Tibial nerve (tissue), 4 donors: ENCODE results near the gene ASB8.

ENCODE experiments used
- EP300 ChIP-seq, 2 donors: sonication (generic); formaldehyde crosslinking; IDR thresholded peaks; one replicate each; pipeline ENCODE4 v1.6.1; 2017; ENCODE audit warnings: antibody characterized with exemption in 2 of 2, mild to moderate bottlenecking in 1 of 2
- TF ChIP-seq, protein P1 (sequence below), 5 experiments: fragments of 200-600 bp in 3 of 5; fragments of 450-650 bp in 2 of 5; sonication (generic) in 3 of 5; IDR thresholded peaks; one replicate each; pipeline ENCODE4 v1.5.1; 2016 to 2019; ENCODE audit warnings: antibody characterized with exemption in 5 of 5, mild to moderate bottlenecking in 3 of 5, moderate library complexity in 2 of 5

DNA sequence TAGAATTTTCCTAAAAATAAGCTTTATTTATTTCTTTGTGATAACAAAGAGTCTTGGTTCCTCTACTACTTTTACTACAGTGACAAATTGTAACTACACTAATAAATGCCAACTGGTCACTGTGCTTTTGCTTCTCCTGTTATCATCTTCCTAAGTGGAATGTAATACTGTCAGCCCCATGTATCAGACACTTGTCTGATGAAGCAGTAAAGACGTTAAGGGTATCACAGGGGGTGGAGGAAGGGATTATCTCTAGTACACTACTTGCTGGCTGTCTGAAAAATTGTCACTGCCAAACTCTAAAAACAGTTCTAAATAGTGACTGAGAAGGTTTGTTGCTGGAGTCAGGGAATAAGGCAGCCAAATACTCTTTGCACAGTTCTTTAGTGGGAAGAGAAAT, 11.3 kb downstream of the ASB8 start:
- TF ChIP-seq, protein P1, sequence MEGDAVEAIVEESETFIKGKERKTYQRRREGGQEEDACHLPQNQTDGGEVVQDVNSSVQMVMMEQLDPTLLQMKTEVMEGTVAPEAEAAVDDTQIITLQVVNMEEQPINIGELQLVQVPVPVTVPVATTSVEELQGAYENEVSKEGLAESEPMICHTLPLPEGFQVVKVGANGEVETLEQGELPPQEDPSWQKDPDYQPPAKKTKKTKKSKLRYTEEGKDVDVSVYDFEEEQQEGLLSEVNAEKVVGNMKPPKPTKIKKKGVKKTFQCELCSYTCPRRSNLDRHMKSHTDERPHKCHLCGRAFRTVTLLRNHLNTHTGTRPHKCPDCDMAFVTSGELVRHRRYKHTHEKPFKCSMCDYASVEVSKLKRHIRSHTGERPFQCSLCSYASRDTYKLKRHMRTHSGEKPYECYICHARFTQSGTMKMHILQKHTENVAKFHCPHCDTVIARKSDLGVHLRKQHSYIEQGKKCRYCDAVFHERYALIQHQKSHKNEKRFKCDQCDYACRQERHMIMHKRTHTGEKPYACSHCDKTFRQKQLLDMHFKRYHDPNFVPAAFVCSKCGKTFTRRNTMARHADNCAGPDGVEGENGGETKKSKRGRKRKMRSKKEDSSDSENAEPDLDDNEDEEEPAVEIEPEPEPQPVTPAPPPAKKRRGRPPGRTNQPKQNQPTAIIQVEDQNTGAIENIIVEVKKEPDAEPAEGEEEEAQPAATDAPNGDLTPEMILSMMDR (IDR thresholded peaks at IDR 0.05), result no peak
- TF ChIP-seq EP300 (IDR thresholded peaks at IDR 0.05), result no peak
